TTC549 (cell line): ENCODE measurements around the gene LHFPL2.

ENCODE experiments used
- FAIRE-seq: peaks from 2 replicates; lab custom pipeline; 2012; peaks lifted over from hg19 to GRCh38; lab: Jason Lieb, UNC

The LHFPL2 gene

GRCh38 chr5:78567617-78568016, 81.0 kb downstream of the LHFPL2 start:
- no peak for FAIRE-seq

GRCh38 chr5:78566747-78567425, 81.7 kb downstream of the LHFPL2 start:
- no peak for FAIRE-seq

- no peak for FAIRE-seq
These were observed 83.2 kb downstream of the LHFPL2 start for GRCh38 chr5:78565395-78565794.

GRCh38 chr5:78563621-78564020, 85.0 kb downstream of the LHFPL2 start:
- FAIRE-seq, result no peak

DNA sequence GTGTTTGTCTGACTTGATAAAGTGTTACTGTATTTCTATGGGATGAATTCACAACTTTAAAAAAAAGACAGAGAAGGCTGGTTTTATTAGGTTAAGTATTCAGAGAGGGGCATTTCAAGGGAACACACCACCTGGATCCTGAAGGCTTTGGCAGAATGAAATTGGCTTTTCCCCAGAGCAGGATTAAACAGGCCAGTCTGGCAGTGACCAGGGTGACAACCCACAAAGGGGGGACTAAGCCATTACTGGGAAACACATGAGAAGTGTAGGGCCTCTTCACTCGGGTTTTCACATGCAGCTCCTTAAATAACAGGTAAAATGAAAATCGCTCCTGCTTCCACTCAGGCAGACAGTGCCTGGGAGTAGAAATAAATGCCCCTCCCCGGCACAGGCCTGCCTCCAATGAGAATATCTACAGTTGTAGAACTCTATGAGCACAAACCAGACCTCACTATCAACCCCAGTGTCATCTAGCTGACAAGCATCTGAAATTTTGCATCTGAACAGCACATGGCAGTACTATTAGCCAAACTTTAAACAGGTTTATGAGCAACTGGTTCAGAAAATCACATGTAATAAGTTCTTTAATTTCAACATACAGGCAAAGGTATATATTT, 85.8 kb downstream of the LHFPL2 start:
- FAIRE-seq, result no peak

DNA sequence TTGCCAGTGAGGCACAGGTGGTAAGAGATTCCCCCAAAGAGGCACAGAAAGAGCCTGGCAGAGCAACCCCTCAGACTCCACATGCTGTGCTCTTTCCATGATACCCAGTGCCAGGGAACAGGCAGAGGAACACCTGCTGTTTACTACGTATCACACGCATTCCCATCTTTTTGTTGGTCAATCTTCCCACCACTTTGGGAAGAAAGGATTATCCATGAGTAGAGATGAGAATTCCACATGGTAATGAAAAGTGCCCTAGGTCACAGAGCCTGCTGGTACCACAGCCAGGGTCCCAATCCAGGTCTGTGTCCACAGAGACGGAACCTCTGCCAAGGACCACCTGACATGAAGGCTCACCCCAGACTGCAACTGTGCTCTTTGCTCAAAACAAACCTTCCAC, 86.6 kb downstream of the LHFPL2 start:
- FAIRE-seq, result no peak

DNA sequence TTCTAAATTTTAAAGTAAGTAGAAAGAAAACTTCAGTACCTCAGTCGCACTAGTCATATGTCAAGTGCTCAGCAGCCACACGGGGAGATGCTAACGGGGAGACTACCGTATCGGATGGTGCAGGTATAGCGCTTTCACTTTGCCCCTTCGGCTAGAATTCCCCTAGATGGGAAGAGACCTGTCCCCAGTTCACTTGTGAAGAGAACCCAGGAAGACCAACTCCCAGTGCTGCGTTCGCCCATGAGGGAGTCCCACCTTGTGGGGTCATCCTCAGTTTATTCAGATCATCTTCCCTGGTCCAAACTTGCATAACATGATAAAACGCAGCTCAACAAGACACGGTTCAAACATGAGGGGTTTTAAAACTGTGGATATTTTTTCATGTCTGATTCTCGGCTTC, 87.3 kb downstream of the LHFPL2 start:
- no peak for FAIRE-seq

- no peak for FAIRE-seq
These were observed 88.3 kb downstream of the LHFPL2 start for GRCh38 chr5:78560000-78560855.

DNA sequence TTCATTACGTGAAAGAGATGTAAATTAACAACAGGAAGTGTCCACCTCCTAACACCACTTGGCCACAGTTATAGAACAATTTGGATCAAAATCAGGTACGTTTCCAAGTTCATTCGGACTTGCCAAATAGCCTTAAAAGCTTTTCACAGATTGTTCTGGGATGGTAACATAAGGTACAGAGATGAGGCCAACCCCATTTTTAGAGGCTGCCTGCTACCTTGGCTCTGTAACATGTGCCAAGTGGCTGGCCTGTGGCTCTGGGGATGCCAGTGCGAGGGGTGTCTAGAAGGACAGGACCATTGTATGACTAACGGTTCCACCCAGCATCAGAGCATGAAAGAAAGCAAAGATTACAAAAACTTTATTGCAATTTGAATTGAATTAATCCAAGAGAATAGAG, 91.0 kb downstream of the LHFPL2 start:
- FAIRE-seq, result no peak

DNA sequence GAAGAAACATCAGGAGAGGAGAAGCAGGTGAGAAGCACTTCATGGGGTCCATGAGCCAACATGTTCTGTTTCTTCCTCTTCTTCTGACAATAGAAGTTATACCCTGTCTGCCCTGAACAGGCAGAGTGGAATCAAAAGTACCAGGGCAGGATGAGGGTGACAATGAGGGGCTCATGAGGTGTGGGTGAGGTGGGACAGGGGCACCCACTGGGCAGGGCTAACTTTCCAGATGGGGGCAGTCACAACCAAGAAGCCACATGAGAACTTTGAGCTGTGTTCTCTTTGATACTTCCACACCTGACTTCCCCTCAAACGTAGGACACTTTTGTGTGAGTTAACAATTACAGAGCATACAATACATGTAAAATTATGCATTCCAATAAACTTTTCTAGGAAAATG, 92.7 kb downstream of the LHFPL2 start:
- no peak for FAIRE-seq

GRCh38 chr5:78554670-78555069, 93.9 kb downstream of the LHFPL2 start:
- no peak for FAIRE-seq

- no peak for FAIRE-seq
These were observed 94.8 kb downstream of the LHFPL2 start for GRCh38 chr5:78553580-78554353.

- FAIRE-seq, result no peak
These were observed 95.7 kb downstream of the LHFPL2 start for GRCh38 chr5:78552729-78553342.

- no peak for FAIRE-seq
These were observed 97.7 kb downstream of the LHFPL2 start for GRCh38 chr5:78550891-78551290.

DNA sequence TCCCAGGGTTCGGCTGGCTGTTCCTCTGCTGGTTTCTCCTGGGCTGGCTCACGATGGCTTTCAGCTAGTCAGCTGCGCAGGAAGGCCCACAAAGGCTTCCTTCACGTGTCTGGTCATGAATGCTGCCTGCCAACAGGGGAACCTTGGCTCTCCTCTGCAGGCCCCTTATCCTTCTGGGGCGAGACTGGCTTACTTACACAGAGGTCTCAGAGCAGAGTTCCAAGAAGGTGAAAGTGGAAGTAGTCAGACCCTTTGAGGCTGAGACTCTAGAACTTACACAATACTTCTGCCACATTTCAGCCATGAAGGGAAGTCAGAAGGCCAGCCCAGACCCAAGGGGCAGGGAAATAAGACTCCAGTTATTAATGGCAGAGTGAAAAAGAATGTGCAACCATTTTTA, 99.5 kb downstream of the LHFPL2 start:
- no peak for FAIRE-seq

DNA sequence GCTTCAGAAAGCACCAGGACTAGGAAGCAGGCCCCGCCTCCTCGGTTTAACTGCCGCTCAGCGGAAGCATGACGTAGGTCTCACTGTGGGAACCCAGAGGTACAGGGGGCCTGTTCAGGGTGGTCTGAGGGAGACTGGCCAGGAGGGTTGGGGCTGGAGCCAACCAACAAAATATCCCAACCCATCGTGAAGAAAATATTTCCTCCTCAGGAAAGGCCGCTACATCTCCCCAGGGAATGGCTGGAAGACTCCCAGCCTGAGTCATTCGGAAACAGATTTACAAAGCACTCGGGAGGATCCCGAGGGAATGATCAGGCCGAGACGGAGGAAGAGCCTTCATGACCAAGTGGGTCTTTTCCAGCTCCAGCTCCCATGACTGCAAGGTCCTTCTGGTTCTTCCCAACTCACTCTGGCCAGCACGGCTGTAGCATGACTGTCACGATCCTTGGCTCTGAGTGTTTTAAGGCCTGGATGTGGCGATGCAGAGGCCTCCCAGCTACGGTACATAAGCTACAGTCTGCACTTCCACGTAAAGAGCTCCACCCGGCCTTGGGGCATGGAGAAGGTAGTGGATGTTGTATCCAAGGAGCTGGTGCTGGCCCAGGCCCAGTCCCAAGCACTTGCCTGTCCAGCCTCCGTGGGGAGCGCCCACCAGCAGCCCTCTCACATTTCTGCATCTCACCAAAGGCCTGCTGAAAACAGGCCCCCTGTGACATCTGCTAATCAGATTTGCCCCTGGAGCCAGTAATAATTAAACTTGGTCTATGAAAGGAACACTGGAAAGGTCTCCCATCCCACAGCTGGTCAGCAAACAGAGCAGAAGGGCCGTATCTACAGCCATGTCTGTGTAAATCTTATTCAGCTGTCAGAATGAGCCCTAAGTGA, 100.6 kb downstream of the LHFPL2 start:
- FAIRE-seq, result no peak

DNA sequence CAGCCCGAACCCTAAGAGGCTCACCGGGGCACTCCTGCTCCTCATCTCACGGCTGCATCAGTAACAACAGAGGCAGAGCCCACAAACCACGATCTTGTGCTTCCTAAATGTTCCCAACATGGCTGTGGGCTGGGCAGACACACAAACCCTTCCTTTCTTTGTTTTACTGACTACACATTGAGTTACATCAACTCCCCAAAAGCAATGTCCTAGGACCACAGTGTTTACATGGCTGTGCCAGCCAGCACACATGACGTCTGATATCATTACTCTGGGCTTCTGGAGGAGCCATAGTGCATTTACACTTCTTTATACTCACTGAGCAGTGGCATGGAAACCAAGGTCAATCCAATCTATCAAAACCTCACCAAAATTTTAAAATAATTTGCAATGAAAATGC, 101.4 kb downstream of the LHFPL2 start:
- FAIRE-seq, result no peak

DNA sequence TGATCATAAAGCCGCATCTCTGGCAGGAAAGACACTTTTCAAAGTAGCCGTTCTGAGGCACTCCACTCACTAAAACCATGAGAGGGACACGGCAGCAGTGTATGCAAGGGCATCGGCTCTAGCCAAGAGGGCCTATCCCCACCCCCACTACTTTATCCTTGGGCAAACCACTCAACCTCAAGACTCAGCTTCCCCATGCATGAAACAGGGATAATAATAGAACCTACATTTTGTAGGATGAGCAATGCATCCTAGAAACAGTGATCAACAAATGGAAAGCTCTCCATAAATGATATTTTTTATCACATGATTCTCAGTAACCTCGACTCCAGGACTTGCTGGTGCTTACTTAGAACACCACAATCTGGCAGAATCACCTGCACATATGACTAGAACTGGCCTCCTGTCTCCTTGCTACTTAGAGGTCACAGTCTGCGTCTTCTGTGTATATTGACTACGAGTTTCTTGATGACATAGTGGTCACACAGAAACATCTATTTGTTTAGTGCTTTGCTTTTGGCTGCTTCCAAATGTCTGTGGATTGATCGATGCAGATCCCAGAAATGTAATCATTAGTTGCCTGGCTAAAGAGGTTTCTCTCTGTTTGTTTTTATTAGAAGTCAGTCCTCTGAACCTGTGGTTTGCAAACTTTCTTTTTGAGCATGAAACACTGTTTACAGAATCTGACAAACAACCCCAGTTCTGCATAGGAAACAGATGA, 102.1 kb downstream of the LHFPL2 start:
- no peak for FAIRE-seq

DNA sequence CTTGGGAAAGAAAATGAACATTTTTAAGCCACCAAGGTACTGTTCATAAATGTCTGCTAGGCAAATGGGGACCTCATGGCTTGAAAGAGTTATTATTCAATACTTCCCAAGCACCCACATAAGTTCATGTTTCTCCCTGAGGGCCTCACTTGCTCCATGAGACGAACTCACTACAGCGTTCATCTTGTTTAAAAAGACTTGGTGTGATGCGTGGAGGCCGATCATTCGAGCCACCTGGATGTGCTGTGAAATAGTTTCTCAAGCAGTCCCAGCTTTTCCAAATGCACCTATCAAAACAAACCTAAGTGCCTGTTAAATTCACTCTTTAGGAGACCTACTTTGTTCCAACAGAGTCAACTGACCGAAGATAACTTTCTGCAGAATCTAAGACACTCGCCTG, 103.2 kb downstream of the LHFPL2 start:
- FAIRE-seq, result no peak

DNA sequence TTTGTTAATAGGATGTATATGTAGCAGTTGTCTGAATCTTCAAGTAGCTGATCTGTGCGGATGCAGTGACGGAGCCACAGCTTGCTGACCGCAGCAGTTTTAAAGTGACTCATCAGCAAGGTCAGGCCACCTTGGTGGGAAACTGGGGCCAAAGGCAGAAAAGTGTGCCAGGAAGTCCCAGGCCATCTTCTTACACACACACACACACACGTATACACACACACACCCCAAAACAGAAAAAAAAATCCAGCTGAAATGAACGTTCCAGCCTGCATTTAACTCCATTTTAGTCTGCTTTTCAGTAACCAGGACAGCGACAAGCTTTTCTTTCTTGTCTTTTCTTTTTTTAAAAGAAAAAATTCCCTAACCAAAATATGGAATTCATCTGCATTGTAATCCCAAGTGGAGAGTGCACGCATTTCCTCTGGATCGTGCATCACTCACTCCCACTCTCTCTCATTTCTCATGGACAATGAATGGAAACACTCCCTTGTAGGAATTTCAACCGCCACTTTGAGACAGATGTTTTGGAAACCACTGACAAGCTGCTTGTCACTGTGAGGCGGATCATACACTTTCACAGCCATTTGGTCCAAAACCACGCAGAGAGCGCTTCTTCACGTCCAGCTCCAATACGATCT, 103.9 kb downstream of the LHFPL2 start:
- FAIRE-seq, result no peak
